ENCODE measurements around the gene MAML3. TPM values are rescaled to one million over a fixed set of nuclear protein-coding genes. Genes with fewer than 3 reads are reported as not detected.

Gene MAML3
- total RNA-seq, 2 experiments from 2014 or later = 2.5 to 2.9 TPM

DNA sequence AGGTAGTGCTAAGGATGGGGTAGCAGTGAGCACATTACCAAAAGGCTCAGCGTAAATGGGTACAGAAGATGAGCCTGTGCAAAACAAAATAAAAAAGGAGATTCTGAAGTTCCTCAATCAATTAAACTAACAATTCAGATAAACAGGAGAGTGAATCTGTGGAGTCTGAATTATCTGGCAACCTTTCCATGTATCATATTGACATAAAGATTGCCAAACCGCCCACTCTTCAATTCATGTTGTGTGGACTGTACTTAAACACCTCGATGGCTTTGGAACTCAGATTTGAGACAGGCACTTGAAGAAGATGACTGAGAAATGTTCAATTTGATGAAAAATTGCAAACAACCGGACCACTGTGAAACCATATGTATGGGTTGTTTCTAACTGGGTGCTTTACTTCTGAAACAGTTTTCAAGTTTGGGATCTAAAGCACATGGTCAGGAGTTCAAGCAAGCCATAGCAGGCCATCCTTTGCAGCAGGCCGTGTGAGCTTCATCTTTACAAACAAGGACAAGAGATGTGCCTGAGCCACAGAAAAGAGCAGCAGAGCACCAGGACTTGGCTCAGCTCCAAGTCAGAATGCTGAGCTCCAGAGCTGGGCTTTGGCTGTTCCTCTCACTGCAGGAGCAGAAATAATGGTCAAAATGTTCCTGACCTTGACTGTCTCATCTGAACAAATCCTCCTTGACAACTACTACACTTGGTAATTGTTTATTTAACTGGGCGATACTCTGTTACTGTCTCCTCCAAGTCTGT lies 380.2 kb downstream of the MAML3 start:
- Mint-ChIP-seq H3K9me3 (no peaks in the 10 kb centered on the region), H3K4me1 (ENCODE audit: low read depth) (no peaks in the 10 kb centered on the region), H3K36me3 (ENCODE audit: low read depth) (no peaks in the 10 kb centered on the region), H3K27me3 (no peaks in the 10 kb centered on the region), H3K27ac (no peak overlapping the region), H3K4me3 (no peak overlapping the region)
- ATAC-seq (ENCODE audit: poor library complexity) (no peak), DNase-seq (no peak)
- H3K4me3 ChIP-seq (ENCODE audit: low read length) = no peak overlapping the region
- H3K36me3 ChIP-seq (ENCODE audit: insufficient read depth, low read length) = no peaks in the 10 kb centered on the region
- no peaks in the 10 kb centered on the region for H3K4me1 ChIP-seq (ENCODE audit: insufficient read depth, low read length)
- intact Hi-C loops (cut with DNase I, micrococcal nuclease) = no loop called here
- no peaks in the 10 kb centered on the region for H3K27me3 ChIP-seq (ENCODE audit: control insufficient read depth in 1 of 2, insufficient read depth in 2 of 2, low read length in 2 of 2)
- TF ChIP-seq CTCF (IDR thresholded peaks at IDR 0.05) = no peak
- ChIA-PET POLR2A (no interaction called here), CTCF (no interaction called here)
- H3K9me3 ChIP-seq (ENCODE audit: control insufficient read depth in 1 of 2, insufficient read depth in 1 of 2, low read length in 2 of 2) = no peaks in the 10 kb centered on the region
- H3K27ac ChIP-seq (ENCODE audit: low read depth in 1 of 2, low read length in 2 of 2) = no peak overlapping the region

DNA sequence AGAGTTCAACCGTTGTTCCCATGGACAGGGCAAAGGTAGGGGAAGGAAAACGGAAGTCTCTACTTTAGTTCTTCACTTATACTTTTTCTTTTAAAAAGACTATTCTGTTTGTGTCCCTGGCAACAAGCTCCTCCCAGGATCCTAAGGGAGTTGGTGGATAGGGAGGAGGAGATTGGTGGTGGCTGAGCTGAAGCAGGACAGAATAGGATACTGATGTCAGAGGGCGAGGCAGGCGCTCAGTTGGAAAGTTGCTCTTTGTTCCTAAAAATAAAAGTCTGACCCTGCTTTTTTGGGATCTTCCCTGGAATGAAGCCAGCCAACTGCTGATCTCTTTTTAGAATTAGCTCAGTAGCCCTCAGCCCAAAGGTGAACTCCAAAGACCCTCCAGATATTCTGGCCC lies 383.6 kb downstream of the MAML3 start:
- Histone ChIP-seq H3K36me3 (ENCODE audit: insufficient read depth, low read length) (no peaks in the 10 kb centered on the region), H3K4me3 (ENCODE audit: low read length) (no peak overlapping the region), H3K27ac (ENCODE audit: low read depth in 1 of 2, low read length in 2 of 2) (no peak overlapping the region), H3K9me3 (ENCODE audit: control insufficient read depth in 1 of 2, insufficient read depth in 1 of 2, low read length in 2 of 2) (no peaks in the 10 kb centered on the region), H3K4me1 (ENCODE audit: insufficient read depth, low read length) (no peaks in the 10 kb centered on the region), H3K27me3 (ENCODE audit: control insufficient read depth in 1 of 2, insufficient read depth in 2 of 2, low read length in 2 of 2) (no peaks in the 10 kb centered on the region)
- intact Hi-C loops (cut with DNase I, micrococcal nuclease) = no loop called here
- H3K27ac Mint-ChIP-seq = no peak overlapping the region
- H3K36me3 Mint-ChIP-seq (ENCODE audit: low read depth) = no peaks in the 10 kb centered on the region
- POLR2A ChIA-PET = no interaction called here
- no peak for TF ChIP-seq CTCF (IDR thresholded peaks at IDR 0.05)
- ATAC-seq (ENCODE audit: poor library complexity) (no peak), DNase-seq (no peak)
- H3K4me1 Mint-ChIP-seq (ENCODE audit: low read depth) = no peaks in the 10 kb centered on the region
- H3K9me3 Mint-ChIP-seq = no peaks in the 10 kb centered on the region
- no peaks in the 10 kb centered on the region for H3K27me3 Mint-ChIP-seq
- CTCF ChIA-PET = no interaction called here
- no peak overlapping the region for H3K4me3 Mint-ChIP-seq

DNA sequence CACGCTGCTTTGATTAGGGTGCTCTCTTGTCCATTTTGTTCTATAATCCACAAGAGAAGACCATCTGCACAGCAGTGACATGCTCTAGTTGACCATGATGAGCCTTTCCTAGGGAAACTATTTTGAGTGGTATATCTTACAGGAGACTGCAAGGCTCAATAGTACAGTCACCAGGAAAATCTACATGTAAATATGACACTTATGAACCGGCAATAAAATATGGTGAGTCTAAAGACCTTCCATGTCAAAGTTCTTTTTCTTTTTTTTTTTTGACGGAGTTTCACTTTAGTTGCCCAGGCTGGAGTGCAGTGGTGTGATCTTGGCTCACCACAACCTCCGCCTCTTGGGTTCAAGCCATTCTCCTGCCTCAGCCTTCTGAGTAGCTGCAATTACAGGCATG lies 384.6 kb downstream of the MAML3 start:
- ATAC-seq (ENCODE audit: poor library complexity) (no peak), DNase-seq (no peak)
- Mint-ChIP-seq H3K27ac (no peak overlapping the region), H3K4me3 (no peak overlapping the region), H3K27me3 (no peaks in the 10 kb centered on the region), H3K36me3 (ENCODE audit: low read depth) (no peaks in the 10 kb centered on the region), H3K4me1 (ENCODE audit: low read depth) (no peaks in the 10 kb centered on the region), H3K9me3 (no peaks in the 10 kb centered on the region)
- Histone ChIP-seq H3K9me3 (ENCODE audit: control insufficient read depth in 1 of 2, insufficient read depth in 1 of 2, low read length in 2 of 2) (no peaks in the 10 kb centered on the region), H3K36me3 (ENCODE audit: insufficient read depth, low read length) (no peaks in the 10 kb centered on the region), H3K27me3 (ENCODE audit: control insufficient read depth in 1 of 2, insufficient read depth in 2 of 2, low read length in 2 of 2) (no peaks in the 10 kb centered on the region), H3K27ac (ENCODE audit: low read depth in 1 of 2, low read length in 2 of 2) (no peak overlapping the region), H3K4me1 (ENCODE audit: insufficient read depth, low read length) (no peaks in the 10 kb centered on the region), H3K4me3 (ENCODE audit: low read length) (no peak overlapping the region)
- intact Hi-C loops (cut with DNase I, micrococcal nuclease) = loop anchor here in 1 of 2 experiments (10.0 kb wide), 1 partner anchor 165 kb away; no protein-coding TSS in a partner anchor
- ChIA-PET CTCF (no interaction called here), POLR2A (no interaction called here)
- TF ChIP-seq CTCF (IDR thresholded peaks at IDR 0.05) = no peak

Data from CD4-positive, alpha-beta T cell (primary cell).